Activated CD4-positive, CD25-positive, alpha-beta regulatory T cell treated with anti-CD3 and anti-CD28 coated beads, Interleukin-2, amount 50 U/mL, for 72 hours (primary cell): ENCODE results near the gene CLEC2L.

Experiments used
- DNase-seq: peaks from one replicate; pipeline ENCODE4 v3.0.0; 2021

CLEC2L gene

DNA sequence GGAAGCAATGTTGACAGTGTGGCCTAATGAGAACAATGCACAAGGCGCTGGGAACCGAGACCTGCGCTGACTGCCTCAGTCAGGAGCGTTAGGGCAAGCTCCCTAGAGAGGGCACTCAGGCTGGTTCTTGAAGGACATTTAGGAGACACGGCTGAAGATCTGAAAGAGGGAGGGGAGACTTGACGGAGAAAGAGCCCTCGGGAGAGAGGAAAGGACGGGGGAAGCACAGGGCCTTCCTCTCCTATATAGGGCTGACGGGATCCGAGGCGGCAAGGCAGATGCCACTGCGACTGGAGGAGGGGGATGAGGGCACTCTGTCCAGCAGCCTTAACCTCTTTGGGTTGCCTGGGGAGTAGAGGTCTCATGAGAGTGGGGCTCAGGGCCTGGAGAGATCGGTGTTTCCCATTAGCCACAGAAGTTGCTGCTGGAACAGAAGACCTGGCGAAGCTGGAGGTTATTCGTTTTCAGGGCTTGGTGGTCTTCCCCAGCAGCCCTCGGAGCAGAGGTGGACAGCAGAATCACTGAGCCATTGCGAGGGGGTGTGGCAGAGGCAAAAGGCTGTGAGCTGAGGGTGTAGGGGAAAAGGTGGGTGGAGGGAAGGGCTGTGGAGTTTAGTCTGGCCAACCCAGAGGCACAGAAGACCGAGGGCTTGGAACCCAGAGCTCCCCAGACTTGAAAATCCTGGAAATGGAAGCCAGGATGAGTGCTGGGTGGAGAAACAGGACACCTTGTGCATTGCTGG lies 36.0 kb downstream of the CLEC2L start:
- DNase-seq = no peak

DNA sequence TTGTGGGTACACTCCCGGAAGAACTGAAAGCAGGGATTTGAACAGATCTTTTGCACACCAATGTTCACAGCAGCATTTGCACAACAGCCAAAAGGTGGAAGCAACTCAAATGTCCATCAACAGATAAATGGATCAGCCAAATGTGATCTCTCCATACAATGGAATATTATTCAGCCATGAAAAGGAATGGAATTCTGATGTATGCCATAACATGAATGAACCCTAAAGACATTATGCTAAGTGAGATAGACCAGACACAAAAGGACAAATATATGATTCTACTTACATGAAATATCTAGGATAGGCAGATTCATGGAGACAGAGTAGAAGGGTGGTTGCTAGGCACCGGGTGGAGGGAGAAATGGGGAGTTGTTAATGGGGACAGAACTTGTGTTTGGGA lies 36.7 kb downstream of the CLEC2L start:
- no peak for DNase-seq

DNA sequence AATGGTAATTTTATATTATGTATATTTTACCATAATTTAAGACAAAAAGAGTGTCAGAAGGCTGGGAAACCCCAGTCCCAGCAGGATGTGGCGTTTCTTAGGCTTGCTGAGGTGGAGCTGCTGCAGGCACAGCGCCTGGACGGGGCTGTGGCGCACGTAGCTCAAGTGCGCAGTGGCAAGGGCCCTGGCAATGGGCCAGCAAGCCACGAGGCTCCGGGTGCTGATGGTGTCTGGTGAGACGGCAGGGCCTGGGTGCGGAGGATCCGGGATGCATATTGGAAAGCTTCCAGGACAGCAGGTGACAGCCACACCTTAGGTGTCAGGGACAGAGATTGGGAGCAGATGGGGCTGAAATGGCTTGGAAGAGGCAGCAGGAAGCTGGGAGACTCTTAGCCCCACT lies 37.2 kb downstream of the CLEC2L start:
- DNase-seq = no peak

DNA sequence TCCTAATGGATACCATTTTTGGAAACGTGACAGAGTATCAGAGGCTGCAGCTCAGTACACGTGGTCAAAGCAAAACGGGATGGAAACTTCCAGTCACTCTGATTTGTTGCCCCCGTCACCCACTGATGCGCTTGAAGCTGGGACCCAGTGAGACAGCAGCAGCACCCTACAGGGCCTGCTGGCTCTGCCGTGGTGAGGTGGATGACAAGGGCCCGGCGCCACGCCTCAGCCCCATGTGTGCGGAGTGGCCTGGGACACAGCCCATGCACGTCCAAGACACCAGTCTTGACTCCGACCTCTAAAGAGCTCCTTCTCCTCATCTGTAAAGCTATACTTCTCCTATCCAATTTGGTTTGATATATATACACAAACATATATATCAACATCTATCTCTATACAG lies 39.0 kb downstream of the CLEC2L start:
- DNase-seq = no peak

DNA sequence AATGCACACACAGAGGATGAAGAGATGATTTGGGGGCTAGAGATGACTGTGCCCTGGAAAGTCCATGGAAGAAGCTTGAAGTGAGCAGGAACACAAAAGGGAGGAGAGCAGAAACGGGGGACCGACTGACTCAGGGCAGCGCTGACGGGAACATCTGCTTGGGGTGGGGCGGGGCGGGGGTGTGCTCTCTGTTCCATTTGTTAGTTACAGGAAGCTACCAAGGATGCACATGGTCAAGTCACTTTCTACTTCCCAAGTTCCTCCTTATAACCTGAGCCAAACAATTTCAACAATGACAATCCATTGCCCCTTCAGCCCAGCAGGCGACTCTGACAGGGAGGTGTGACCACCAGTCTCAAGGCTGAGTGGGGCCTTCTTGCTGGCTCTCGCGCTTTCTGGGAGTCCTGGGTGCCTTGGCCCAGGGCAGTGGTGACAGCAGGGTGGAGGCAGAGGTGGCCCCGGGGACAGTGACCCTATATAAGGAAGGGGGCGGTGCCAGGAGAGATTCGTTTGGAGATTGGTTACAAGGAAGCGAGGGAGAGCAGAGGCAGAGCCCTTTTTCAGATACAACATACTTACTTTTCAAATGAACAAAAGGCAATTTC lies 39.6 kb downstream of the CLEC2L start:
- no peak for DNase-seq

DNA sequence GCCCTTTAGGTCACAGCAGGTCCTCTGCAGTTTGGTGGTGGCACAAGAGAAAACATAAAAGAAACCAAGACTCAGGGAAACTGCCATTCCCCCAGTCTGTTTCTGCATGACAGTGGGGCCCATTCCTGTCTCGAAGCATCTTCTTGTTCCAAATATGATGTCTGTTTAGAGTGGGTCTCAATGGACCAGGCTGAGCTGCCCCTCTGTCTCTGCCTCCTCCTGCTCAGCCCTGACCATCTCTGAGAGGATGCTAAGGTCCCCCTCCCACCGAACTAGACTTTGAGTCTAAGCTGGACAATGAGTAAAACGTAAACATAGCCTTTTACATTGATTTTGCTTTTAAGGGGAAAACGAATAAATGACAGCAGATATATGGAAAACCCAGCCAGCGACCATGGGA lies 40.4 kb downstream of the CLEC2L start:
- no peak for DNase-seq

GRCh38 chr7:139566075-139566474 lies 42.6 kb downstream of the CLEC2L start:
- no peak for DNase-seq

GRCh38 chr7:139566736-139567646 lies 43.5 kb downstream of the CLEC2L start:
- DNase-seq = no peak

DNA sequence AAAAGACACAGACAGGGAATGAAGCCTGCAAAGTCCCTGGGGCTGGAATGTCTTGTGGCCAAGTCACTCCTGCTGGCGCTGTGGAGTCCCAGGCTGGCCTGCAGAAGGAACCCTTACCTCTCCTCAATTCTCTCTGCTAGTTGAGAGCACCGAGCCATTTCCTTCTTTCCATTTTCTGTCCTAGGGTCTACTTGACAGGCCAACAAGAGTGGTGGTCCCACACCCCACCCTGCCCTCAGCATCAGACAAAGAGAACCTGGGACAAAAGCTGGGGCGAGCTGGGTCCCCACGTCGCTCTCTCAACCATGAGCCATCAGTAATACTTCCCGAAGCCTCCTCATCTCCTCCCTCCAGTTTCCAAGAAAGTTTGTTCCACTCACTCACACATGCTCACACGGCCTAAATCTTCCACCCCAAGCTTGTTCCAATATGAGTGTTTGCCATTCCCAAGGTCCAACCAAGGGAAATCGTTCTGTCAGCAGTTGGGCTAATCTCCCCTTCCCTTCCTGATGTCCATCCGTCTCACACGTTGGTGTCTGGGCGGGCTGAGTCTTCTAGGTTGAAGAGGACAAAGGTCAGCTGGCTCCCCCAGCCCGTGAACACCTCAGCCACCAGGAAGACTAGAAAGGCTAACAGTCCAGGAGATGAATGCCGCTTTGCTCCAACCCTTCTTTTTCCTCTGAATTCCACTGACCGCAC lies 44.3 kb downstream of the CLEC2L start:
- no peak for DNase-seq

GRCh38 chr7:139568346-139568675 lies 44.8 kb downstream of the CLEC2L start:
- no peak for DNase-seq

GRCh38 chr7:139568813-139569490 lies 45.5 kb downstream of the CLEC2L start:
- no peak for DNase-seq

DNA sequence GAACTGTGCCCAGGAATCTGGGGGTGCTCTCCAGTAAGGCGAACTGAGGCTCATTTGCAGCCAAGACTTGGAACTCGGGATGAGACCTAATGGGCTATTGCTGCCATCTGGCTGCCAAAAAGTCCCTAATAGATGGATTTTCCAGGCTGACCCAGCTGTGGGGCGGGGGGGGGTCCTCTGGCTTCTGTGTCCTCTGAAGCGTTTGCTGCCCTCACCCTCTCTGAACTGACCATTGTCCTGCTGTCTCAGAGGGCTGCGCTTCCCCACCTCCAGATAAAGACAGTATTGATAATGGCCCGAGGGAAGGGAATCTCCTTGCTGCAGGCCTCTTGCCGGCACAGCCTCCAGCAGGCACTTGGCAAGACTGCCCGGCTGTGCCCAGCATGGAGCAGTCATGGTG lies 46.6 kb downstream of the CLEC2L start:
- DNase-seq = no peak

DNA sequence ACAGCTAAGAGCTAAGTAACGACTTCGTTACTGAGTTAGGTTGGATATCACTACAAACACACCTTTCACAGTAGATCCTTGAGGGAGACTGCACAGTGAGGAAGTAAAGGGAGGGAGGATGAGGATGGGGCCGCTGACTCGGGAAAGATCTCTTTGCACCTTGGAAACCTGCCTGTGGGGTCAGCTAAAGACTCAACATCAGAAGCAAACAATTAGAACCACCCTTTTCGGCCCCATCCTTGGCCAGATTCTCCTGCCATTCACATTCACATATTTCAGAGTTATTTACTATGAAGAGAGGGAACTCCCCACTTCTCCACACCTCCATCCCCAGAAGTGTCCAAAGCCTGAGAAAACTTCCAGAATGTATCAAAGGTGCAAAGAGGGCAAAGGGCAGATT lies 47.1 kb downstream of the CLEC2L start:
- no peak for DNase-seq

DNA sequence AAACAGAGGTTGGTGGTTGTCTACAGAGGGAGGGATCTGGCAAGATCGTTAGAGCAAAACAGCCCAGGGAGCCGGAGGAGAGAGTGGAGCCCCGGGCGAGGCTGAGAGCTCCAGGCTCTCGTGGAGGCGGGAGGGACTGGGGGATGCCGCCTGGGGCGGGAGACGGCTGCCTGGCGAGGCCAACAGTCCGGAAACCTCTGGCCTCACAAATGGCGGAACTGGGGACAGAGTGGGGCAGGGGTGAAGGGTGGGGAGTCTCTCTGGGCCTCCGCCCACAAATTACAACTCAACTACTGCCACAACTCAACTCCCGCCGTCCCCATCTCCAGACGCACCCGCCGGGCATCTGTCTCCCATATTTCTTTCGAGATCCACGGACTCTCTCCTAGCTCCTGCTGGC lies 47.7 kb downstream of the CLEC2L start:
- DNase-seq = no peak

DNA sequence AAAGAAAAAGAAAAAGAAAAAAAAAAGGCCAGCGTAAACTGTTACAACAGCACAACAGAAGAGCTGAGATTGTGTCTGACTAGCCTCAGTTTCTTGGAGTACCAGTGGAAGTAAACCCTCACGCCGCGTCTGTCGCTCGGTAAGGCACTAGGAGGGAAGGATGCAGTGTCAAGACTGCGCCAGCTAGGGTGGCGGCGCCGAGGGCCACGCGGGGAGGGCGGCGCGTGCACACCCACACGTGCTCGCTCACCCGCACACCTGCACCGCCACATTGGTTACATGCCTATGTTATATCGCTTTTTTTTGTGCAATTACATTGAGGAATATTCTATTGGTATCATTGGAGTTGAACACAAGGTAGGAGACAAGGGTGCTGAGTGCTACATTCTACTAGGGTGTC lies 48.2 kb downstream of the CLEC2L start:
- no peak for DNase-seq

DNA sequence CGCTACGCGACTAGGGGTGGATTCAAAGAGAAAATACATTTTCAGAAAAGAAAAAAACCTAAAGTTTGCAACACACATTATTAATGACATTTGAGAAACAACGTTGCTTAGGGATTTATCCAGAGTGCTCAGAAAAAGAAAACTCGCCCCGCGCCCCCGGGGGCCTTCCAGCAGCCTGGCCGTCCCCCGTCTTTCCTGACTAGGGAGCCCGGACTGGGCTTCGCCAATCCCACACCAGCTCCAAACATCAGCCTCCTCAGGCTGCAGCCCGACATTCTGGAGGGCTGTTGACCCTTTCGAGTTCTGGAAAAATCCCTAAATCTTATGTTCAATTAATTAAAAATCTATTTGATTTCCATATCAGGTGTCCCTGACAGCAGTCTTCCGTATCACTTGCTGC lies 48.6 kb downstream of the CLEC2L start:
- no peak for DNase-seq

- no peak for DNase-seq
Measured at GRCh38 chr7:139572704-139573385, 49.4 kb downstream of the CLEC2L start.

- DNase-seq = no peak
Measured at GRCh38 chr7:139573871-139574270, 50.4 kb downstream of the CLEC2L start.

DNA sequence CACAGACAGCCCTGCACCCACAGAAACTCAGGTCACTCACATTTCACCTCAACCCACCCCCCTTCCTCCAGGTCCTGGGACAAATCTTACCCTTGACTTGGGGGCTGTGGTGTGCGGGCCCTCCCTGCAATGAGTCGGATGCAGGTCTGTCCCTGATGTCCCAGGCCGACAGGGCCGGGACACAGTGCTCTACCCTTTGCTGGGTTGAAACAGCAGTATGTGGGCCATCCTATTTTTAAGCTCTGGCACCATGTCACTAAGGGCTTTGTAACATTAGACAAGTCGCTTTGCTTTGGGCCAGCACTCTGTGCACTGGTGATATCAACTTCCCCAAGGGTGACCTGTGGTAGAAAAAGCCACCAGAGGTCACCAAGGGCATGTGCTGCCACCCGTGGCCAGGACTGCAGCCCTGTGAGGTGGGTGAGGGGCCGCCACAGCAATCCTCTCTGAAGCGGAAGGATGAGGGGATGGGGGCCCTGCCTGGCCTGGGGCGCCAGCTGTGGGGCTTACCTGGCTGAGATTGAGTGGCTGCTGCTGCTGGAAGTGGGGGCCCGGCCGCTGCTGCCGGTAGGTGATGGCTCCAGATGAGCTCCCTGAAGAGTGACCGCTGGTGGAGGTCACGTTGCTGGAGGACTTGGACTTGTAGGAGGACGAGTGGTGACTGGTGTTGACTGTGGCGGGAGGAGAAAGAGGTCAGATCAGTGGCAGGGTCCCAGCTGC lies 51.3 kb downstream of the CLEC2L start:
- DNase-seq = no peak

DNA sequence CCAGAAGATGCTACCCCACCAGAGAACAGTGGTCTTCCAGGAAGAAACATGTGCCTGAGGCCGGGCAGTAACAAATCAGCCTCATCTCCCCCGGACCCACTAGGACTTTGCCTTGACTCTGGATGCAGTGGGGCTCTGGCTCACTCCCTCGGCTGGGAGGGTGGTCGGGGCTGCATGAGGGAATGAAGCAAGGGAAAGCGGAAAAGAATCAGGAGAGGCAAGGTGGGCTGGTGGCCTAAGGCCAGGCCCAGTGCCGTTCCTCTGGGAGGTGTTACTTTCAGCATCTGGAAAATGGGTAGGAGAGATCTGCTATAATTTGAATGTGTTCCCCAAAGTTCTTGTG lies 51.8 kb downstream of the CLEC2L start:
- no peak for DNase-seq

- DNase-seq = no peak
Measured at GRCh38 chr7:139576179-139576973, 52.9 kb downstream of the CLEC2L start.
